HG03442 (cell line): Measurements from ENCODE around the gene TJP1.

ENCODE experiments used
- ATAC-seq: cut with Tn5 transposase; IDR thresholded peaks from one replicate; pipeline ENCODE4 v1.9.1; 2021; ENCODE audit warnings: mild to moderate bottlenecking, moderate library complexity; ENCODE audit not compliant: unreplicated experiment

TJP1 gene

DNA sequence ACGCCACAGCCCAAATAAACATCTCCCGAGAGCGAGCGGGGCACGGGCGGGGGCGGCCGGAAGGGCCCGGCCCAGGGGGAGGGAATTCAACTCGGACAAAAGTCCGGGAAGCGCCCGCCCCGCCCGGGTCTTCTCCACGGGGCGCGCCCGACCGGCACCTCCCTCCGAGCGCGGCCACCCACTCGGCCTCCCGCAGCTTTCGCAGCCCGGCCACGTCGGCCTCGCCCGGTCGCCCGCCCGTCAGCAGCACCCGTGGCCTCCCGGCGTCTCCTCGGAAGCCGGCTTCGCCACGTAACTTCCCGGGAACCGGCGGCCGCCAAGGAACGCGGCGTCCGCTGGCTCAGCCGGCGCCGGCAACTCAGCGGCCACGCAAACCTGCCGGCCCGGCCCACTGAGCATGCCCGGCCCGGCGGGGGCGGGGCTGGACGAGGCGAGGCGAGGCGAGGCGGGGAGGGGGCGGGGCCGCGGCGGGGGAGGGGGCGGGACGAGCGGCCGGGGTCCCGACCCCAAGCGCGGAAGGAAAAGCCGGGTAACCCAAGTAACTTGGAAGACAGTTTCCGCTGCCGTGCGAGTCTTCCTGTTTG is at the start of gene TJP1:
Gene TJP1 (minus strand): TSS at position 369 of the 584 bp plus-strand sequence. CDS start 440 bp downstream, outside the sequence.
- ATAC-seq, result peak; percentile 19

DNA sequence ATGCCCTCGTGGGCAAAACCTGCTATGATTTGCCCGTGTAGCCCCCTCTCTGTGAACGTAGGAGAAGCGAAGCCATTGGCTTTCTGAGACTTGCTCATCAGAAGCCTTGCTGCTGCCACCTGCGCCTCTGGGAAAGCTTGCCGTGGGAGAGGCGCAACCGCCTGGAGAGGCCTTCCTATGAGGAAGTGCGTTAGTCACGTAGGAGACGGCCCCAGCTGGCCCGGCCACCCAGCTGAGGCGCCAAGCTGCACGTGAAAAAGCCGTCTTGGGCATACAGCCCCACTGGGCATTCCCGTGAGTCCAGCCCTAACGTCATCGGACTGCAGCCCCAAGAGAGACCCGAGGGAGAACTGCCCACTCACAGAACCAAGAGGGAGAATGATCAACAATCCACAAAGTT is 49.1 kb upstream of the TJP1 start:
- ATAC-seq, result no peak

DNA sequence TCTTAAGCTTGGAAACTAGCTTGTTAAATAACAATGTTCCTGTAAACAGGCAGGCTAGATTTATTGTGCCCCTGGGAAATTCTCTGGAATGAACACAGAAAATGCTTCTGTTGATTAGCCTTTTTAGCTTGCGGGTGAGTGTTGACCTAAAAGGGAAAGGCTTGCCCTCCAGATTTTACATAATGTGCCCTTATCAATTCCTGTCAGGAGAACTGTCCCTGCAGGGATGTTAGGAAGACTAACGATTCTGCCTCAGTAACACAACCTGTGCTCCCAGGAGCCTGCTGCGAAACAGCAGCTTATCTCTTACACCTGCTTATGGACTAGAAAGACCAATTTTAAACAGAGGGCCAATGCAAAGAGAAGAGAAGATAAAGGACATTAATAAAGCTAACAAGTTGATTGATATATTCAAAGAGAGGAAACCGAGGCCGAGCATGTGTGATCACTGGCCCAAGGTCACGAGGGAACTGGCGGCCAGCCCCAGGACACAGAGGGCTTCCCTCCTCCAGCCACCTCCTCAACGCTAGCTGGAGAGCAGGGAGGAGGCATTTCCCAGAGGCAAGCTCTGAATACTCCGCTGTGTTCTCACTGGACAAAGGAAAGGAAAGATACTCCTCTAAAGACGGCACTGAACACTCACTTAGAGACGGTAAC is 48.4 kb upstream of the TJP1 start:
- no peak for ATAC-seq

DNA sequence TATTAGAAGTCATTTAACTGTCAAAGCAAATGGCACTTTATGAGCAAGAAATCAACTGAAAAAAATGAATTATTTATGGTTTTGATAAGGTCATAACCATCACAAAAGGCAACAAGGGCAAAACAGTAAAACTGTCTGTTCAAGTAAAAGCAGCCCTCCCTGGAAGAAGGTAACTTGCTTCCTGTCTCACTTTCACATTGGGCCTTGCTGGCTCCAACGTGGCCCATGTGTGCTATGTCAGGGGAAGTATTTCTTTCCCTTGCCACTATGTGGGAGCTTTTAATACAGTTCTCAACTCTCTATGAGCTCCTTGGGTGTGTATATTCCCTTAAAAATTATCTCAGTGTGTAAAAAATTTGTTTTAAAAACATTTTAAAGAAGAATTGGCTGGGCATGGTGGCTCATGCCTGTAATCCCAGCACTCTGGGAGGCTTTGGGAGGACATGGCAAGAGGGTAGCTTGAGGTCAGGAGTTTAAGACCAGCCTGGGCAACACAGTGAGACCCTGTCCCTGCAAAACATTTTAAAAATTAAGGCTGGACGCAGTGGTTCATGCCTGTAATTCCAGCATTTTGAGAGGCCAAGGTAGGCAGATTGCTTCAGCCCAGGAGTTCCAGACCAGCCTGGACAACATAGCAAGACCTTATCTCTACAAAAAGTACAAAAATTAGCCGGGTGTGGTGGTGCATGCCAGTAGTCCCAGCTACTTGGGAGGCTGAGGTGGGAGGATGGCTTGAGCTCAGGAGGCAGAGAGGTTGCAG is 45.2 kb upstream of the TJP1 start:
- no peak for ATAC-seq

DNA sequence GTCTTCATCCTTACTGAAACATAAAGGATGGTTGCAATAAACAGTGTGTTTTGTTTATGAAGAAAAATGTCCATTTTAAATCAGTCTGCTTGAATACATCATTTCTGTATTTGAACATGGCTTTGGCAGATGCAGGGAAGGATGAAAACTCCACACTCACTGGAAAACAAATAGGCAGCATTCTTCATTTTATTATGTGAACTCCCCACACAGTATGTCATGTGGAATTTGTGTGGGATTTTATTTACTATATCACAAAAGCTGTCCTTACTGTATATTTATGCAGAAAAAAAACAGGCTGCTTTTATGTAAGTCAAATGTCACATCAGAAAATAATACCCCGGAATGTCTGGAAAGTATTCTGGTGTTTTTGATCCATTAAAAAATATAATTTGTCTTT is 44.1 kb upstream of the TJP1 start:
- ATAC-seq, result no peak

DNA sequence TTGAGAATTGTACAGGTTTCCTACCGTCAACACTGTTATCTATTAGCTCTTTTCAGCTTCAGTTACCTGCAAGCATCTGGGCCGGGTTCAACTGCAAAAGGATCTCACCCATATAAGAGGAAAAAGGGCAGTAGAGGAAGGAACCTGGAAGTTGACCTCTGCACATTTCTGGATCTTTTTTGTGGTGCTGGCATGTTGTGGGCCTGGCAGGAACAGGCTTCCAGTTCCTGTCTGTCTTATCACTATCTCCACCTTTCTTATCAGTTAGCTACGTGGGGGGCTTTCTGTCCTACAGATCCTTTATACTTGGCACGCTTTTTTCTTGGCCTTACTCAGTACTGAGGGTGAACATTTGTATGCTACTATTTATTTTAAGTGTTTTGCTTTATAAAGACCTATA is 42.2 kb upstream of the TJP1 start:
- no peak for ATAC-seq

DNA sequence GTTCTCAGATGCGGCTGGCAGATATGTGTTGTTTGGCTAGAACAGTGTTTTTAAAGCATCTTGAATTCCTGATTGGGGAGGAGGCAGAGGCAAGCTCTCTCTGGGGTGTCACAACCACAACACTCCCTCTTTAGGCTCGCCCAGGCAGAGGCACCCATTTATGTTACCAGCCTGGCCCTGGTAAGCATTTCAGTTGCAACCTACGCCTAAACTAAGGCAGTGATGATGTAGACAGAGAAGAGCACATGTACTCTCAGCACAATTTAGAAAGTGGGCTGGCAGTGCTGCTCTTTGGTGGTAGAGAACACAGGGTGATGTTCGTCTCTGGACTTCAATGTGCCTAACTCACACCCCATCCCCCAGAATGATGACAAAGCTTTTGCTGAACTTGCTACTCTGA is 41.2 kb upstream of the TJP1 start:
- ATAC-seq, result no peak

DNA sequence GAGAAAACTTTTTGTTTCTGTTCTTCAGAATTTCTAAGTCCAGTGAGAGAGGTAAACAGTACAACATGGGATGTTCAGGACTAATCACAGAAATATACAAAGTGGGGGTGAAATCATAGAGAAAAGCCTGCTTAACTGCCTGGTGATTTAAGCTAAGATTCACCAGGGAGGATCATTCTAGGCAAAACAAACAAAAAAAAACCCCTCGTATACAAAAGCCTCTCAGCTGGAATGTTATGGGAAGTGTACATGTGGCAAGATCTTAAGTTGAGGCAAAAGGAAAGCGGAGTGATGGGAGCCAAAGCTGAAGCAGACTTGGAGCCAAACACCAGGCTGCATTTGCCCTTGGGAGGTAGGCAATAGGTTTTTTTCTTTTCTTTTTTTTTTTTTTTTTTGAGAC is 40.0 kb upstream of the TJP1 start:
- no peak for ATAC-seq

DNA sequence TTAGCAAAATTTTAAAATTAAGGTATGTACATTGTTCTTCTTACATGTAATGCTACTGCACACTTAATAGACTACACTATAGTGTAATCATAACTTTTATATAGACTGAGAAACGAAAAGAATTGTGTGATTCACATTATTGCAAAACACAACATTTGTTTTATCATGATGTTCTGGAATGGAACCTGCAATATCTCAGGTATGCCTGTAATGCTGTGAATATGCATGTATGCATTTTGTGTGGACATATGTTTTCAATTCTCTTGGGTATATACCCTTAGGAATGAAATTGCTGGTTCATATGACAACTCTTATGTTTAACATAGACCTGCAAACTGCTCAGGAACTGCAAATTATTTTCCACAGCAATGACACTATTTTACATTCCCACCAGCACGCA is 38.6 kb upstream of the TJP1 start:
- ATAC-seq, result no peak

DNA sequence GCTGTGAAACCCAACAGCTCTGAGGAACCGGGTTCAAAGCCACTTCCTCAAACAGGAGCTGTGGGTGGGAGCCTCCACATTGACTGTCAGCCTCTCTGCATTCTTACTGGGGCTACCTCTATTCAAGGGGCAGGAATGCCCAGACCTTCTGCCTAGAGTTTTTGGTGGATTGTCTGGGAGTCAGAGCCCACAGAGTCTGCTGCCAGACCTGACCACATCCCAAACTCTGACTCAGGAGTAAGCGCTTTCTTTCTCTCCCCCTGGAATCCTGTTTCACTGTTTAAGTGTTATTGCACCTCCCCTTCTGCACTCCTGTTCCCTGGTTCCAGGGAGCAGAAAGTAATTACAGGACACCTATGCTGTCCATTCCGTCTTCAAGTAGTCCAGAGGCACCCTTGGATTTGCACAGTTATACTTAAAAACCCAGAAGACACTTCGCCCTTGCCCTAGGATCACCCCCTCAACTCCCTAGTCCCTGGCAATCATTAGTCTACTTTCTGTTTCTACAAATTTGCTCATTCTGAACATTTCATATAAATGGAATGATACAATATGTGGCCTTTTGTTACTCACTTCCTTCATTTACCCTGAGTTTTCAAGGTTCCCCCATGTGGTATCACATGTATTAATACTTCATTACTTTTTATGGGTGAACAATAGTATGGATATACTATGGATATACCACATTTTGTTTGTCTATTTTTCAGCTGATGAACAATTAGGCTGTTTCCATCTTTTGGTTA is 37.9 kb upstream of the TJP1 start:
- ATAC-seq, result no peak

DNA sequence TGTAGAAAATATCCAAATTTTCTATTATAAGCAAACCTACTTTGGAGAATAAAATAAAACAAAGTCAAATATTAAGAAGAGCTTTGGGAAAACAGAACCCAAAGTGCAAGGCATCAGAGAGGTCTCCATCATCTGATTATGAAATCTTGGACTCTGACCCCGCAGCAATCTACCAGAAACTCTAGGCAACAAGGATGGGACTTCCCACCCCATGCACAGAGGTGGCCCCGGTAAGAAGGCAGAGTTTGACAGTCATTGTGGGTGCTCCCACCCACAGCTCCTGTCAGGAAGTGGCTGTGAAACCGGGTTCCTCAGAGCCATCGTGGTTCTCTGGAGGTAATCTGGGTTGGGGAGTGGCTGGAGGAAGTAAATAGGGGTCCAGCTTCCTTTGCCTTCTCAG is 37.0 kb upstream of the TJP1 start:
- no peak for ATAC-seq

DNA sequence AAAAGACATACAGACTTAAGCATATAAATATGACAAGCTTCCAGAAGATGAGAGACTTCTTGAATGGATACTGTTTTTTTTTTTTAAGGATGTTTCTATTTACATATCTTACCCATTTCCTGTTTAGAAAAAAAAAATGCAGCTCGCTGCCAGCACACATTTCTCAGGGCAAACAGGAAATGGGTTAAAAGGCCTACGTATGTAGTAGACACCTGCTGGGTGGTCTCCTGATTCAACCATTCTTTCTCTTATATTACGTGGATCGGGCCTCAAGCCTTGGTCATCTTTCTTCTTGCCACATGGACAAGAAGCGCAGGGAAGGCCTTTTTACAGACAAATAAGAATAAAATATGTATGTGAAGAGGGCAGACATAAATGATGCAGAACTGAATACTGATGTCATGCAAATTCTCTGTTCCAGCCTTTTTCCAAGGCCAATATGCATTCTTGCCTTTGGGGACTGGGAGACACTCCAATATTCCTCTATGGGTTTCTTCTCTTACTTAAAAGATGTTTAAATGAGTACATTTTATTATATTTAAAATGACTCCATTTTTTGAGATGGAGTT is 35.0 kb upstream of the TJP1 start:
- no peak for ATAC-seq

DNA sequence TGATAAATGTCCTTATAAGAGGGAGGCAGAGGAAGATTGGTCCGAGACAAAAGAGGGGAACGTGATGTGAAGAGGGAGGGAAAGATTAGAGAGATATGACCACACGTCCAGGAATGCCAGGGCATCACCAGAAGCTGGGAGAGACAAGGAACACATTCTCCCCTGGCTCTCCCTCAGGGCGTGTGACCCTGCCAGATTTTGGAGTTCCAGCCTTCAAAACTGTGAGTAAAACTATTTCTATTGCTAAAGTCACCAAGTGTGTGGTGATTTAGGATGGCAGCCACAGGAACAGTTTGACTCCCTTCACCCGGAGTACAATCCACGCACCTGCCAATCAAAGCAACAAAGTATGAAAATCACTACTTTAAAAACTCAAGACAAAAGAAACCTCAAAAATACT is 32.1 kb upstream of the TJP1 start:
- no peak for ATAC-seq

DNA sequence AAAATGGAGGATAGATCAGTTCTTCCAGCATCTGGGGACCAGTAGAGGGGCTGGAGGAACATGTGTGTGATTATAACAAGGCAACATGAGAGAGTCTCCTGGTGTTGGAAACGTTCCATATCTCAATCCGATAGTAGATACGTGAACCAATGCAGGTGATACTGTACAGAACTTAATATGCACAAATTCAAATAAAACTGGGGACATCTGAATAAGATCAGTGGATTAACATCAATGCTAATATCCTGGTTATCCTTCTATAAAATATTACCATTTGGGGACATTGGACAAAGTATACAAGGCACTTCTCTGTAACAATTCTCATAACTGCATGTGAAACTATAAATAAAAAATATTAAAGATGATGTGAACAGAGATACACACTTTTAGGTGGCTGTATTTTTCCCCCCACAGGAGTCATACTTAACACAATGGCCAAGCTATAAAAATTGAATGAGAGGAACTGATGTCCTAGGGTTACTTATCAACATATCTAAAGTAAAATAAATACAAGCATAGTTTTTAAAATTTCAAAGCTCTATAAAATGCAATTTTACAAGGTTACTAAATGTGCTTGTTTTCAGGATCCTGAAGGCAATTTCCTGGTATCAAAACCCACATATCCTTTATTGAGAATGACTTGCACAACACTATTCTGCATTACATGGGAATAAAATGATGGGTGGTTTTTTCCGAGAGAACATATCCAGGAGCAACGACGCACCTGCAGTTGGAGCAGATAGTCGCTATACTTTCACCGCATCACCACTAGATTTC is 31.1 kb upstream of the TJP1 start:
- ATAC-seq, result no peak

DNA sequence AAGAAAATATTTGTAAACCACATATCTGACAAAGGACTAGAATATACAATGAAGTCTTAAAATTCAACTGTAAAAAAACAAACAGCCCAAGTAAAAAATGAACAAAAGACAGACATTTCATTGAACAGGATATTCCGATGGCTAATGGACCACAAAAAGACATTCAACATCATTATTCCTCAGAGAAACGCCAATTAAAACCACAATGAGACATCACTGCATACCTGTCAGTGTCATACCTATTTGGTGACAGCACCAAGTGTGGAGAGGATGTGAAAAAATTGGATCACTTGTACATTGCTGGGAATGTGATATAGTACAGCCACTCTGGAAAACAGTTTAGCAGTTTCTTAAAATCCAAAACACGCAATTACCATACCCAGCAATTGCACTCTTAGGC is 29.9 kb upstream of the TJP1 start:
- no peak for ATAC-seq

DNA sequence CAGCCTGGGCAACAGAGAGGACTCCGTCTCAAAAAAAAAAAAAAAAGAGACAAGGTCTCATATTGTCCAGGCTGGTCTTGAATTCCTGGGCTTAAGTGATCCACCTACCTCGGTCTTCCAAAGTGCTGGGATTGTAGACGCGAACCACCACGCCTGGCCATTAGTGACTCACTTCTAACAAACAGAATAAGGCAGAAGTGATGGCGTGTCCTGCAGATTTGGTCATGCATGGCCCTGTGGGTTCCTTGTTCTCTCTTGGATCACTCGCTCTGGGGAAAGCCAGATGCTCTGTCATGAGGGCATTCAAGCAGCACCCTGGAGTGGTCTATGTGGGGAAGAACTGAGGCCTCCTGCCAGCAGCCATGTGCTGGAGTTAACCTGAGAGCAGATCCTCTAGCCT is 27.4 kb upstream of the TJP1 start:
- no peak for ATAC-seq

DNA sequence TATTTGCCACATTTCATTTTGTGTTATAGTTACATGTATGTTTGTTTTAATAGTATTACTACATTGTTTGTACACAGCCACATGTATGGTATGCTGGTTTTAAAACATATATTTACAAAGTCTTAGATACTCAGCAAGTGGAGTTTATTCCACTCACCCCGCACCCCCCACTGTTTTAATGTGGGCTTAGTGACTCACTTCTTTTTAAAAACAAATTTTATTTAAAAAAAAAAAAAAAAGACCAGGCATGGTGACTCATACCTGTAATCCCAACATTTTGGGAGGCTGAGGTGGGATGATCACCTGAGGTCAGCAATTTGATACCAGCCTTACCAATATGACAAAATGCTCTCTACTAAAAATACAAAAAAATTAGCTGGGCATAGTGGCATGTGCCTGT is 26.9 kb upstream of the TJP1 start:
- ATAC-seq, result no peak

DNA sequence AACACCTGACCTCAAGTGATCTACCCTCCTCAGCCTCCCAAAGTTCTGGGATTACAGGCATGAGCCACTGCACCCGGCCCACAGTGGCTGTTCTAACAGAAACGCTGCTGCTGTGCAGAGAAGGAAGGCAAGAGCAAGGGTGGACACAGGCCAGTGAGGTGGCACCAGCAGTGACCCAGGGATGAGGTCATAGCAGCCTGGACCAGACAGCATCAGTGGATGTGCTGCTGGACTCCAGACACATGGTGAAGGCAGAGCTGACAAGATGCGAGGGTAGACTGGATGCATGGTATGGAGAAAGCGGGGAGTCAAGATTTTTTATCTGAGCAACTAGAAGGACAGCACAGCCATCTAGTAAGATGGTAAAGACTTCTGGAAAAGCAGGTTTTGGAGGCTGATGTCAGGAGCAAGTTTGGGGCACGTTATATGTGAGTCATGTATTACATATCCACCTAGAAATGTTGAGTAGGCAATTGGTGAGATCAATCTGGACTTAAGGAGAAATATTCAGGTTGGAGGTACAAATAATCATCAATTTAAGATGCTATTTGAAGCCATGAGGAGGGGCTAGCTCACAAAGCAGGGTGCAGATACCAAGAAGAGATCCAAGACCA is 22.1 kb upstream of the TJP1 start:
- no peak for ATAC-seq

DNA sequence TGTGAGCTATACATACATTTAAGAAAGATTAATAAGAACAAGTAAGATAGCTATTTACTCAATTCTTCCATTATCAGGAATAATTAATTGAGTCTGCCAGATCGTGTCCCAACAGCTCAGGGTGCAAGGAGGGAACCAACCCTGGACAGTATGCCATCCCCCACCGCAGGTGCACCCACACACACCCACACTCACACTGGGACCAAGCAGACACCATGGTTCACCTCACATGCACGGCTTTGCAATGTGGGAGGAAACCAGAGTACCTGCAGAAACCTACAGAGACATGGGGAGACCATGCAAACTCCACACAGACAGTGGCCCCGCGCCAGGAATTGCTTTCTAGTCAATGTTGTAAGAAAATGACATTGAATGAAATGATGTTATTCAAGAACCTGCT is 20.0 kb upstream of the TJP1 start:
- ATAC-seq, result no peak

DNA sequence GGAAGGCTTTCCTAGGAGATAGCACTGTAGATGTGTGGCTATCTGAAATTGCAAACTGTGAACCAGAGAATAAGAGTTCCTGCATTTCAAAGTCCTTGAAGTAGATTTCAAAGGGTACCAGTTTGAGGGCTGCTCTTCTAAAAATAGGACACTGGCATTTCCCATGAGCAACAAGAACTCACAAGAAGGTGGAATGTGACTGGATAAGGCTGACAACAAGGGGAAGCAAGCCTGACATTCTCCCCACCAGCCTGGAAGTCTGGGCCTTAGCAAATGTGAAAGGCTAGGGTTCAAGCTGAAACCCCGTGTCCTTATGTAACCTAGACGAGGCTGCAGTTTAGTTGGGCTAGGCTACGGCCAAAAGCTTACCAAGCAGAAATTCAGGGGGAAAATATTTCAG is 18.7 kb upstream of the TJP1 start:
- no peak for ATAC-seq
